ENCODE data around the gene SMIM36. TPM values are rescaled to one million over a fixed set of nuclear protein-coding genes. Genes with fewer than 3 reads are reported as not detected.
A peak's percentile ranks its signal among the peaks of the same experiment; 100 is the strongest.
"Not testable (repeated sequence)": the region's sequence is repeated elsewhere in the genome, so short reads cannot be mapped to it uniquely, and the experiment has no call there.

Gene SMIM36
- total RNA-seq, 1 experiment from 2014 or later: not detected

DNA sequence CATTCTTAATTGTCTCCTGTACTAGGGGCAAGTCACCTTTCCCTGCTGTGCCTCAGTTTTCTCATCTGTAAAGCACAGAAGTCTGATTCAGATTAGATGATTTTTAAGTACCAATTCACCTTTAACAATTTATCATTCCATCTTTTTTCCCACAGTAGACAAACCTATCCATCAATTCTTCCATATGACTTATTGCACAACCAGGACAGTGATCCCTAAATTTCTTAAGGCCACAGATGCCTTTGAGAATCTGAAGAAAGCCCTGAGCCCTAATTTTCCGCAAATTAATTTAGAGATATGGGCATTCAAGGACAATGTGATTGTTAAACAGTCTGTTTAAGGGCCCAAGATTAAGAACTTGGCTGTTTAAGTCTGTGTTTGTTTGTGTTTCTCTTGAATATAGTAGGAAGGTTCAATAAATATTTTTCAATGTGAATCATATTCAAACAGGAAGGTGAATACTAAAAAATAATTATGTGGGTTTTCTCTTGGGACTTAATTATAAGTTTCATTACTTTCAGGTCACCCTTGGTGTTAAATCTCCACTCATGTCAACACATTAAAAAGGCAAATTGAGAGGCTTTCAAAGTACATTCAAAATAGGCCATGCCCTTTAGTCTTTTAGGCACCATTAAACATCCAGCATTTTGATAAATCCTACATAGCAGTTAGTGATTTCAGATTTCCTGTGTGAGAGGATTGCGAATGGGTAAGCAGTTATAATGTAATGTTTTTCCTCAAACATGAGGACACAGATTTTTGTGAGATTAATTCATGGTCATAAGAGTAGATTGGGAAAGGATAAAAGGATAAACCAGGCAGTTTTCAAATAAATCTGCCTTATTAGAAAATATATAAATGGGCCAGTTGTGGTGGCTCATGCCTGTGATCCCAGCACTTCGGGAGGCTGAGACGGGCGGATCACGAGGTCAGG lies 54.7 kb downstream of the SMIM36 start:
- no peak for DNase-seq (ENCODE audit: low spot score)

DNA sequence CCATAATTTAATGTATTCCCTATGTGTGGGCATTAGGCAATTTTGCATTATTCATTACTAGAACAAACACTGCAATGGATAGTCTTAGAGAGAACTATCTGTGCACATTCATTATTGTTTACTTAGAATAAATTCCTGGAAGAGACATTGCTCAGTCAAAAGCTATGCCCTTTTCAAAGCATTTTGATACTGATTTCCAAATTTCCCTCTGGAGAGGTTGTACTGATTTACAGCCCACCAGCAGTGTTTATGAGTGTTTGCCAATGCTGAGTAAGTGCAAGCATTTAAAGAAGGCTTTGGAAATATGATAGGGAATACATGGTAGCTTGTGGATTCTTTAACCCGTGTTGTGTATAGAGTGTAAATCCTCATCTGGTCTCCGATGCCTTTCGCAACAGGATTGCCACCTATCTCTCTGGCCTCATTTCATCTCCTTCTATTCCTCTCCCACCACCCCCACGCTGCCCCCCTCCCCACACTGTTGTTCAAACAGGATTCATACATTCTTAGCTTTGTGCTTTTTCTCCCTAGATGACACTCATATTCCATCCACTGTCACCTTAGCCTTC lies 56.3 kb downstream of the SMIM36 start:
- peak; percentile 88 for DNase-seq (ENCODE audit: low spot score)

DNA sequence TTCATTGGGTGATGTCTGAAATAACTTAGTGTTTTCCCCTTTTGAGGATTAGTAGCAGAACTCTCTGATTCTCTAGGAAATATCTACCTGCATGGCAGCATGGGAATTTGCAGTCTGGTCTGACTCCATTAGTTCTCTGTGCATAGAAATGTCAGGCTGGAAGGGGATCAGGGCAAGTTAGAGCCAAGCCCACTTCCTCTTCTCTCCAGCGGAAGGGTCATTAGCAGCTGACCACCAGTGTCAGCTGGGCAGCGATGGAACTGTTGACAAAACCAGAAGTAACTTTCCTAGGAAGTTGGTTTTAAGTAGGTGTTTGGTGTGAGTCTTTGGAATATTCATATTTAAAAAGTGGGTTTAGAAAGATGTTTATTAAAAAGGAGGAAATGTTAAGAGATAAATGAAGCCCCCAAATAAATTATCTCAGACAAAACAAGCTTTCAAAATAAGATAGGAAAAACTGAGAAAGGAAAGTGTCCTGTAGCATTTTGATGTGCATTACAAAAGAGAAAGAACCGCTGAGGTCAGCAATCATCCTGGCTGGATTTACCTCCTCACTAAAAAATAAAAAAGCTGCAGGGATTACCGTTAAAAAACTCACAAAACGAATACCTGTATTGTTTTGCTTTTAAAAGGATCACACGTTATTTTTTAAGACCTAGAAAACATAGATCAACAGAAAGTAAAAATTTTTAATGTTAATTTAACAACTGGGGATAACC lies 57.3 kb downstream of the SMIM36 start:
- no peak for DNase-seq (ENCODE audit: low spot score)

DNA sequence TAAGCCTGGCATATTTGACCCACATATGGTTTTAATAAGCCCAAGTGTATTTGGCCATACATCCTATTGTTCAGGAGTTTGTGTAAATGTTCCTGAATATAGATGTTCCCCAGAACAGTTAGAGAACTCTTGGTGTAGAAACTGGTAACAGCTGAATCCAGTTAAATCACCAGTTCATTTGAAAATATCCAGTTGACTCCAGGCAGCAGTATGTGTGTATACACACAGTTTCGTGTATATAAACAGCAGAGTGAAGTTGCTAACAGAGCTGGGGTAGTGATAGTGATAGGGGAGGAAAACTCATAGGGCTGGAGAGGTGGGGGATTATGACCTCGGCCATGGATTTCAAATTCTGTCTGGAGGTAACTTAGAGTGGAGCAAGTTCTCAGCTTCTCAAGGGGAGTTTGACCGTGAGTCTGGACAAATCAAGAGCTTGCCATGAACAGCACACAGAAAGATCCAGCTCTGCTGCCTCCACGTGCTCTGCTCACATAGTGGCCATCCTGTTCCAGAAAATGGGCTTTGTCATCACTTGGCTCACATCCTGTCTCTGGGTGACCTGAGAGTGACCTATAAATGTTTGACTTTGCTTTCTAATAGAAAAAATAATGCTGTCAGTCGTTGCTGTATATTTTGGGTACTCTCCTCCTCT lies 59.0 kb downstream of the SMIM36 start:
- DNase-seq (ENCODE audit: low spot score): peak; percentile 89

DNA sequence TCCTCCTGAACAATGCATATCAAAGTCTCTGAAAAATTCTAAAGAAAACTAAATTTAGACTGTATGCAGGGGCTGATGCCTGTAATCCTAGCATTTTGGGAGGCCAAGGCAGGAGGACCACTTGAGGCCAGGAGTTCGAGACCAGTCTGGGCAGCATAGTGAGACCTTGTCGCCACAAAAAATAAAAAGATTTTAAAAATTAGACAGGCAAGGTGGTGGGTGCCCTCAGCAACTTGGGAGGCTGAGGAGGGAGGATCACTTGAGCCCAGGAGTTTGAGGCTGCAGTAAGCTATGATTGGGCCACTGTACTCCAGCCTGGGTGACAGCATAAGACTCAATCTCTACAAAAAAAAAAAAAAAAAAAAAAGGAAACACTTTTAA lies 59.5 kb downstream of the SMIM36 start:
- DNase-seq (ENCODE audit: low spot score): no peak

DNA sequence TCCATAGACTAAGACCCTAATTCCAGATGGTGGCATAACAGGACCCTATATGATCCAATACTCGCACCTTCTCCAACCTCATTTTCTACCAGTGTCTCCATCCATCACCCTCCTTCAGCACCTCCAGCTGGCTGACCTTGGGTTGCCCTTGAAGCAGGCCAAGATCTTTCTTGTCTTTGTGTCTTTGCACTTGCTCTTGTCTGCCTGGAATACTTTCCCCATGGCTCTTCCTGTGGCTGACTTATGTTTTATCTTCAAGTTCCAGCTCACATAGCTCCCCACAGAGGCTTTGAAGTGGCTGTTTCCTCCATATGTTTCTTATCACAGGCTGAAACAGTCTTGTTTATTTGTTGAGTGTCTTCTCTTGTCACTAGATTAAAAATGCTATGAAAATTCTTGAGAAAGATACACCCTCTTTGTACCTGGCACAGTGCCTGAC lies 60.0 kb downstream of the SMIM36 start:
- no peak for DNase-seq (ENCODE audit: low spot score)

DNA sequence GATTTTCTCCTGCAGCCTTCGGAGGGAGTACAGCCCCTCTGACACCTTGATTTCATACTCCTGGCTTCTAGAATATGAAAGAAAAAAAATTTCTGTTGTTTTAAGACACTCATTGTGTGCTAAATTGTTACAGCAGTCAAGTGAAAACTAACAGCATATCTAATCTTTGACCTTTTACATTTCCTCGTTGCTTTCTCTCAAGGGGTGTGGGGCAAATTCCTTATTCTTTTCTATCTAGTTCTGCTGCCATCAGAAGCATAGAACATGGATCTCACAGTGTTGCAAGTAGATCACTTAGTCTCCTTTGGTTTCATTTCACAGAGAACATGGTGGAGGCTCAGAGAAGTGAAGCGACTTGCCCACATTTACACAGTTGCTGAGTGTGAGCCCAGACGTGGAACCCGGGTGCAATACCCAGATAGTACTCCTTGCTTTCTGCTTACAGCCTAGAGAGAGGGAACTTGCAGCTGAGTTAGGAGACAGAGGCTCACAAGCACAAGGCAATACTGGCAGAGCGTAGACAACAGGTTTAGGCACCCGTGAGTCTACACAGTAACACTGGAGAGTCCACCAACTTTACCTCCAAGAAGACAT lies 60.9 kb downstream of the SMIM36 start:
- no peak for DNase-seq (ENCODE audit: low spot score)

DNA sequence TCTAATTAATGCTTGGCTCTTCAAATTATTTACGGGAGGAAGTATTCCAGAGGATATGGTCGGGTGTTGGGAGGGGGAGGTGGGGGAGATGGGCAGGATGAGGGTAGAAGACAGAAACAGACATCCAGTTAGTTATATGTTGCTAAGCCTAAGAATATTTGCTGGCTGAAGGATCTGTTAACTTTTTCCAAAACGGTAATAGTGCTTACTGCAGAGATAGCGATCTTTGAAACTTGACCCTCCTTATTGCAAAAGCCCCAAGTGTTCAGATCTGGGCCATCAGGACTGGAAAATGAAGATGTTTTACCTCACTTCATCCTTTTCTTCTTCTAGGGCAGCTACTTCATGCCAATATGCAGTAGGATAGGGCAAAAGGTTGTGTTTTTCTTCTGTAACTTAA lies 62.6 kb downstream of the SMIM36 start:
- DNase-seq (ENCODE audit: low spot score): peak; percentile 33

DNA sequence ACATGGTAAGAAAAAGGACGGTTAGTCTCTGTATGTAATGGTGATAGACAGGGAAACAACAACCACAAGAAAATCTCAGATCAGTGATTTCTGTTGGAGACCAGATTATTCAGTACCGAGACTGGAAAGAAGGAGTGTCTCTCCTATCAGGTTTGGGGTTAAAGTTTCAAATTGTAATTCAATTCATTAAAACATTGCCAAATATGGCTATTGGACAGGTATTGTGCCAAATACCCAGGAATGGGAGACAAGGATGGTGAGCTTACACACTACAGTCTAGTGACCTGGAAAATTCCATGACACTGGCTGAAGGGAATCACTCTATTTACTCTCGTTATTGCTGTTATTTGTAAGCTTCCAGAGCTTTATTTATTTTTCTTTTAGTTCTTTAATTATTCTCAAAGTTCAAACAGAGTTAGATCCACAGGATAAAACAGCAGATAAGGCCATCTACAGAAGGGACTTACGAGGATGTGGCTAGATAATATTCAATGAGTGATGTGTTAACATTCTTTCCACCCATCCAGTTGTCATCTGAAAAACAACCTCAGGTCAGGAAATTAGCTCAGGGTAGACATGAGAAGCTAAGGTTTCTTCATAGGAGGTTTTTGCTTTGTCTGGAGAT lies 64.6 kb downstream of the SMIM36 start:
- DNase-seq (ENCODE audit: low spot score): peak; percentile 51

DNA sequence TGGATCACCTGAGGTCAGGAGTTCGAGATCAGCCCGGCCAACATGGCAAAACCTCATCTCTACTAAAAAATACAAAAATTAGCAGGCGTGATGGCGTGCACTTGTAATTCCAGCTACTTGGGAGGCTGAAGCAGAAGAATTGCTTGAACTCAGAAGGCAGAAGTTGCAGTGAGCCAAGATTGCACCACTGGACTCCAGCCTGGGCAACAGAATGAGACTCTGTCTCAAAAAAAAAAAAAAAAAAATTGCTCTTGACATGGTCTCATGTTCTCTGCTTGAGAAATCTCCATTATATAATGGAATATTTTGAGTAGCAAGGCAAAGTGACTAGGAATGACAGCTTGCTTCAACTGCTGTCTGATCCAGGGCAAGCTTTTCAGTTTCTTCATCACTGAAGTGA lies 65.2 kb downstream of the SMIM36 start:
- not testable (repeated sequence) for DNase-seq (ENCODE audit: low spot score)

DNA sequence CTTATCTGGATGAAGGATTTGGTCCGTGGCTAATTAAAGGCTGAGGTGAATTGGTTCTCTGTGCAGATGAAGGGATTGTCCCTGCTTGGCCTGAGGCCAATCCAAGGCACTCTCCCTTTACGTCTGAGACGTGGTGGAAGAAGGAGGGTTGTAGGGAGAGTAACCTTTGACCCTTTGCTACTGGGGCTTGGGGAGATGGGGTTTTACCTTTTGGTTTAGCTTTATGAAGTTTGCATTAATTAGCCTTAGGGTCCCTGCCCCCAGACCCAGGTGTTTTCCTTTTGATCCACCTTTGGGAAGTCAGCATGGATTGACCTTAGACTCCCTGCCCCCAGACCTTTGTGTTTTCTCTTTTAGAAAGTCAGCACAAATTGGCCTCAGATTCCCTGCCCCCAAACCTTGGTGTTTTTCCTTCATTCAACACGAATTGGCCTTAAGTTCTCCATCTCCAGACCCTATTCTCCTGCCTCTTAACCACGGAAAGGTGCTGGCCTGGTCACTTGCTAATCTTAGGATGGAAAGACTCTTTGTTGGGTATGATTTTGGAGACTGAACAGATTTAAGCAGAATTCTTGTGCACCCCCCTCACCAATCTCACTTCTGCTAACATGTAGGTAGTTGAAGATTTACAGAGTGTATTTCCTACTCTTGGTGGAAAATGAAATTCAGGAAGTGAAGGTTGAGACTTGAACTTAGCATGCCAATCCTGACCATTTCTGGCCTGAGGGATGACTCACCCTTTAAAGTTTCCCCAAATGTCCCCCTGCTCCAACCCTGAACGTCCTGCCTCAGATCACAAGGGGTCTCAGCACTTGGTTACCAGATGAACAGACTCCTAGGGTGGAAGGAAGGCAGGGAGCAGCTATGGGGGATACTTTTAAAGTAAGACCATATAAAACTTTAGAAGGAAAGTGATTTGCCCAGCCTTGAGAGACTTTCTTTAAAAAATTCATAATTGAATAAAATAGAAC lies 66.5 kb downstream of the SMIM36 start:
- no peak for DNase-seq (ENCODE audit: low spot score)

DNA sequence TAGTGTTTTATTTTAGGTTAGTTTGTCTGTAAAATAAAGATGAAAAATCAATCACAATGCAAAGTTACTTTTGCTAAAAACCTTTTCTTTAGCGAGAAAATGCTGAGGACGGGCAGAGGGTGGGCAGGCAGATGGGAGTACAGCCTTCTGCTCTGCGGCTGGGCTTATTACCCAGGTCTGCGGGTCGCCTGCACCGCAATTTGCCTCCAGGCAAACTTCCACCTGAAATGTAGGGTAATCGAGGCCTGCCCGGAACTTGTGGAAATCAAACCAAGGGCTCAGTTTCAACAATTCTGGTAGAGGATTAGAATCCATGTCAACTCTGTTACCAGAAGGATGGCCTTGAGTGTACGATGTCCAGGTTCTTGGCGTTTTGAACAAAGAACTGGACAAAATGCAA lies 67.3 kb downstream of the SMIM36 start:
- no peak for DNase-seq (ENCODE audit: low spot score)

DNA sequence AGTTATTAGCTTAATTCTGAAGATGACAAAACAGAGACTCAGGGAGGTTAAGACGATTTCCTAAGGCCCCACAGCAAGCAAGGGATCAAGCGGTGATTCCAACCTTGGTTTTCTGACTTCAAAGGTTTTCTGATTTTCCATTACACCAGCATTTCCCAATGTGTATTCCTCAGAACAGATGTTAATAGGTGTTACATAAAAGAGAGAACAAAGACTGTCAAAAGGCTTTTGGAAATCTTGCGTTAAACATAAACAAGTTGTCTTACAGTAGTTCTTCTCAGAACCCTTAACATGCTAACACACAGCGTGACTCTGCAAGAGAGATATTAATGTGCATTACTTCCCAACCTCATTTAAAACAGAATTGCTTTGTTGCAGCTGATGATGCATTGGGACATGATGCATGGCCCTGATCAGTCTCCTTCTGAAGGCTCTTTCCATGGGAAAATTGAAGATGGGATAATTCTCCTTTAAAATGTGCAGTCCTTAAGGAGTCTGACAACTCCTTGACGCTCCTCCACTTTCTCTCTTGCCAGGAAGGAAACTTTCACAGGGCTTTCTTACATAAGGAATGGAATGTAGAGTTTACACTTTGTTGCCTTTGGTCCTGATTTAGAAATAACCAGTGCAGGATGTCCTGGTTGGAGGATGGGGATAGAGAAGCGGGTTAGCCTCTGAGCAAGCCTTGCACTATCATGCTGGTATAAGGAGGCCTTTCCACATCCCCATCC lies 68.1 kb downstream of the SMIM36 start:
- no peak for DNase-seq (ENCODE audit: low spot score)

DNA sequence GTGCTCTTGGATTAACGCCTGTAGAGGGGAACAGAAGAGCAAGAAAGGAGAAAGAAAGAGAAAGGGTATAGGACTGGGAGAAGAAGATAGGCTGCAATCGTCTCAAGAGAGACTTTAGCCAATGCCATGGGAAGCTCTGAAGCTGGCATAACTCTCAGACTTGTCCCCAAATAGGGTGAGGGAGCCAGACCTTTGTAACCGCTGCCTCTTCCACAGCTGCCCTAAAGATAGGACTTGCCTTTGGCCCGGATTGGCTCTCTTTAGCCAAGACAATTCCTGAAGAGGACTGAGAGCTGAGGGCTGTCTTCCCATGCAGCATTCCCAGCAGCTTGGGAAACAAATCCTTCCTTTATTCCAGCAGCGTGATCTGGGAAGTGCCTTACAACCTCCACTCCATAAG lies 68.8 kb downstream of the SMIM36 start:
- no peak for DNase-seq (ENCODE audit: low spot score)

DNA sequence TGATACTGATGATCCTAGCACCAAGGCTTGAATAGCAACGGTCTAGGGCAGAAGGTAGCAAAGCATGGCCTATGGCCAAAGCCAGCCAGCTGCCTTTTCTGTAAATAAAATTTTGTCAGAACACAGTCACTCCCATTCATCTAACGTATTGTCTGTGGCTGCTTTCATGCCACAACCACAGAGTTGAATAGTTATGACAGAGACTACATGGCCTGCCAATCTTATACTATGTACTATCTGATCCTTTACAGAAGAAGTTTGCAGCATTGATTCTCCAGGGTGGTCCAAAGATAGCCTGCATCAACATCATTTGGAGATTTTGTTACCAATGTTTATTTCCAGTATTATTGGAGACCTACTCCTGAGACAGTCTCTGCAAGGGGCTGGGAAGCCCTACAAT lies 69.7 kb downstream of the SMIM36 start:
- DNase-seq (ENCODE audit: low spot score): no peak

DNA sequence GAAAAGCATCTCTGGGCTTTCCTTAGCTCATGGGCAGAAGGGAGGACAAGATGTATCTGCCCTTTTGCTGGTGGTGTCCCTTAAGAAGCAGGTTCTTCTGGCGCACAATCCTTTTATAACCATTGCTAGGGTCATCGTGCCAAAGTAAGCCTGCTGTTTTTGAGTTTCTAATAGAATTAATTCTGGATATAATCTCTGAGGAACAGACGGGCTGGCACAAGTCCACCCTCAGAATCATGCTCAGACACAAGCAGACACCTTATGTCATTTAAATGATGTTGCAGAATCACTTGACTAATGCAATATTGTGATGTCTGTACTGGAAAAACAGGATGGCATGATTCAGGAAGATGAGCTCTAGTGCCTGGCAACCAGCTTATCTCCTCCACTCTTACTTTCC lies 70.9 kb downstream of the SMIM36 start:
- no peak for DNase-seq (ENCODE audit: low spot score)

DNA sequence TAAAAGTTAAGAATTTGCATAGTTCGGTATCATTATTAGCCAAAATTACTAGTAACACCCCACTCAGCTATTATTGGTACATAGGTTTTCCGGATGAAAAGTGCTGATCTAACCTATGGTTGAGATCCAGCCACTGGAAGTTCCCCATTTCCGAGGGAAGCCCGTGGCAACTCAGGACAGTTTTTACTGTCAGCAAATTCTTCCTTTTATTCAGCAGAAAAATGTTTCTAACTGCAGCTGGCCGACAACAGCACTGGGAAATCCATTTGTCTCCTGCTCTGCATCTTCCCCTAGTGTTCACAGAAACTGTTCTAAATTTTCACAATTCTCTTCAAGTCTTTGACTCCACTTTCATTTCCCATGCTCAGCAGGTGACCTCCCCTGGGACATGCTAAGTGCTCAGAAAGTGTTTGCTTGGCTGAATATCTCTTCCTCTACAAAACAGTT lies 74.1 kb downstream of the SMIM36 start:
- DNase-seq (ENCODE audit: low spot score): no peak

DNA sequence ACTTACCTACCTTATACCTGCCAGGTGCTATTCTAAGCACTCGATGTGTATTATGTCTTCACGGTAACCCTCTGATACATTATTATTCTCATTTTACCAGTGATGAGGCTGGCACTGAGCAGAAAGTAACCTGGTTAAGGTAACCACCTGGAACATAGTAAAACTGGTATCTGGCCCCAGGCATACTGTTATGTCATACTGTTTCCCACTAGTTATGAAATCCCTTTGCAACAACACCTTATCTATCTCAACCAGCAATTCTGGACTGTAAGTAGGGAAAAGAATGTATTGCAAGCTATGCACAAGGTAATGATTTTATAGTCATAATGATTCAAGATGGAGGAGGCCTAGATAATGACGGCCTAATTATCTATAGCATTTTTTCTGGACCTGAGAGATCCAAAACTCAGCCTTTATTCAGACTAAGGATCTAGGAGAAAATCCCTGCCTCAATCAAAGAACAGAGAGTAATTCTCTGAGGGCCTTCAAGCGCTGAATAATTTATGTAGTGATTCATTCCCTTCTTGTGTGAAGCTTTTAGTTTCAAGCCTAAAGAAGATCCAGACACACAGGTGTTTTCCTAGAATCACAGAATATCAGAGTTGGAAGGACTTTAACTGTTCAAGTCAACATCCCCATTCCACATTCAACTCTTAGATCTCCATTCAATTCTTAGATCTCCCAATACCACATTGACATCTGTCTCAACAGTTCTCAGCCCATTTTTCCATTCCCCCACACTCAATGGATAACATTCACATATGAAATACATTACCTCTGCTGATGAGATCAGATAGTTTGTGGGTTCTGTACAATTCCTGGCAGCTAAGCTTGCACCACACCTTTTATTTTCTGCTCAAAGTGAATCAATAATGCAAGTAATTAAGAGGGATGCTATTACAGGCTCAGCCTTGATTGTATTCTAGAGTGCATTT lies 74.8 kb downstream of the SMIM36 start:
- no peak for DNase-seq (ENCODE audit: low spot score)

Measured in H4 (cell line).